MCF 10A (cell line): ENCODE results near the gene BCAP31. TPM values are rescaled to one million over a fixed set of nuclear protein-coding genes. Genes with fewer than 3 reads are reported as not detected.

ENCODE experiments used
- BruUV-seq: library from RNA; stranded (reverse); fragments of 400-500 nt; replicated peaks from 2 replicates; lab custom pipeline; 2021; lab: Mats Ljungman, UMichigan
- CTCF ChIA-PET: fragments of 300-600 bp; sonication (Branson Sonifier 250); formaldehyde crosslinking; extraction: SDS; loops from one replicate; lab custom pipeline; 2021; ENCODE audit warnings: antibody characterized with exemption, inconsistent platforms; lab: Yijun Ruan, JAX
- POLR2A ChIA-PET: fragments of 300-600, 350-650 bp; sonication (Branson Sonifier 250); formaldehyde crosslinking; extraction: SDS; loops from one replicate; lab custom pipeline; 2020; ENCODE audit warnings: antibody characterized with exemption, inconsistent platforms; lab: Yijun Ruan, JAX
- DNase-seq: peaks from one replicate; pipeline ENCODE4 v3.0.0-alpha.2; 2018; ENCODE audit not compliant: unreplicated experiment
- H3K27ac Mint-ChIP-seq: one replicate; pipeline ENCODE4 v1.8.0; 2022; ENCODE audit warnings: mild to moderate bottlenecking, low read depth, mixed read lengths; ENCODE audit not compliant: unreplicated experiment
- H3K27me3 Mint-ChIP-seq: one replicate; pipeline ENCODE4 v1.8.0; 2022; ENCODE audit warnings: mixed read lengths; ENCODE audit not compliant: insufficient read depth, unreplicated experiment
- H3K36me3 Mint-ChIP-seq: one replicate; pipeline ENCODE4 v1.8.0; 2022; ENCODE audit warnings: mild to moderate bottlenecking, moderate library complexity, mixed read lengths; ENCODE audit not compliant: insufficient read depth, unreplicated experiment
- H3K4me1 Mint-ChIP-seq: one replicate; pipeline ENCODE4 v1.8.0; 2022; ENCODE audit warnings: mixed read lengths; ENCODE audit not compliant: insufficient read depth, unreplicated experiment
- H3K4me3 Mint-ChIP-seq: one replicate; pipeline ENCODE4 v1.8.0; 2022; ENCODE audit warnings: mild to moderate bottlenecking, moderate library complexity, mixed read lengths; ENCODE audit not compliant: unreplicated experiment
- H3K9me3 Mint-ChIP-seq: one replicate; pipeline ENCODE4 v1.8.0; 2022; ENCODE audit warnings: mixed read lengths; ENCODE audit not compliant: unreplicated experiment
- CTCF ChIP-seq: fragments of 200-600 bp; IDR thresholded peaks from one replicate; pipeline ENCODE4 v1.8.0; 2022; ENCODE audit warnings: antibody characterized with exemption, mild to moderate bottlenecking; ENCODE audit not compliant: unreplicated experiment
- intact Hi-C: fragments of 100-400 bp; cut with micrococcal nuclease; formaldehyde crosslinking; loops from 2 replicates; pipeline ENCODE4 v1.14.1; 2022
- total RNA-seq: library from RNA; stranded (reverse); gene quantifications from 2 replicates; pipeline ENCODE4 v1.2.3, GENCODE V29; 2022

The BCAP31 gene
- total RNA-seq, 1 experiment from 2014 or later = 203 TPM

GRCh38 chrX:153686711-153687110 lies 37.5 kb downstream of the BCAP31 start:
- no peak overlapping the region for H3K27ac Mint-ChIP-seq
- H3K27me3 Mint-ChIP-seq = no peaks in the 10 kb centered on the region
- no peak for TF ChIP-seq CTCF
- no peaks in the 10 kb centered on the region for H3K9me3 Mint-ChIP-seq
- intact Hi-C loops = no loop called here
- no peak for DNase-seq
- POLR2A ChIA-PET = interaction anchor here (0.6 to 0.8 kb wide), 2 partner anchors 22 to 72 kb away, joined by 3 read pairs; no protein-coding TSS in a partner anchor
- H3K4me1 Mint-ChIP-seq = no peaks in the 10 kb centered on the region
- no peak overlapping the region for H3K4me3 Mint-ChIP-seq
- CTCF ChIA-PET = interaction anchor here (0.6 to 1.6 kb wide), 6 partner anchors 18 to 652 kb away, joined by 3 to 5 read pairs (median 3); no protein-coding TSS in a partner anchor
- peaks cover 6% of the 10 kb centered on the region for H3K36me3 Mint-ChIP-seq
- BruUV-seq = no TSS peak

- intact Hi-C loops = no loop called here
- H3K4me3 Mint-ChIP-seq = no peak overlapping the region
These were observed 38.2 kb downstream of the BCAP31 start for GRCh38 chrX:153685751-153686696.

GRCh38 chrX:153685156-153685536 lies 39.0 kb downstream of the BCAP31 start:
- POLR2A ChIA-PET = interaction anchor here (0.7 kb wide), 1 partner anchor 39 kb away, joined by 3 read pairs; no protein-coding TSS in a partner anchor

More at GRCh38 chrX:153685751-153686696, 38.2 kb downstream of the BCAP31 start:
- no peak for TF ChIP-seq CTCF
- no peaks in the 10 kb centered on the region for H3K9me3 Mint-ChIP-seq
- CTCF ChIA-PET = interaction anchor here (0.6 to 1.6 kb wide), 6 partner anchors 17 to 145 kb away, joined by 3 to 5 read pairs (median 3); no protein-coding TSS in a partner anchor
- H3K4me1 Mint-ChIP-seq = no peaks in the 10 kb centered on the region
- no peaks in the 10 kb centered on the region for H3K27me3 Mint-ChIP-seq
- BruUV-seq = no TSS peak
- DNase-seq = no peak
- peaks cover 5% of the 10 kb centered on the region for H3K36me3 Mint-ChIP-seq
- H3K27ac Mint-ChIP-seq = no peak overlapping the region
- POLR2A ChIA-PET = interaction anchor here (0.7 kb wide), 1 partner anchor 40 kb away, joined by 3 read pairs; no protein-coding TSS in a partner anchor

More at GRCh38 chrX:153685156-153685536, 39.0 kb downstream of the BCAP31 start:
- no peak for TF ChIP-seq CTCF
- Mint-ChIP-seq H3K4me1 (no peaks in the 10 kb centered on the region), H3K9me3 (no peaks in the 10 kb centered on the region), H3K27me3 (no peaks in the 10 kb centered on the region), H3K36me3 (no peaks in the 10 kb centered on the region), H3K27ac (no peak overlapping the region), H3K4me3 (no peak overlapping the region)
- BruUV-seq = no TSS peak
- DNase-seq = no peak
- CTCF ChIA-PET = interaction anchor here (0.6 to 1.5 kb wide), 4 partner anchors 23 to 130 kb away, joined by 3 to 4 read pairs (median 3); no protein-coding TSS in a partner anchor
- intact Hi-C loops = no loop called here
